HepG2 (cell line): ENCODE data around the gene KLF6. TPM values are rescaled to one million over a fixed set of nuclear protein-coding genes. Genes with fewer than 3 reads are reported as not detected.

Source experiments
- ATAC-seq: fragments of 200-7000 bp; cut with Tn5 transposase; 3 replicates; pipeline ENCODE4 v1.9.1; 2020; ENCODE audit warnings: mild to moderate bottlenecking, moderate library complexity
- BruUV-seq: library from RNA; stranded (reverse); fragments of 400-500 nt; replicated peaks from 2 replicates; lab custom pipeline; 2021; lab: Mats Ljungman, UMichigan
- CTCF ChIA-PET: fragments of 300-600 bp; formaldehyde crosslinking; extraction: SDS; loops from one replicate; lab custom pipeline; 2021; ENCODE audit warnings: low total read pairs, inconsistent platforms, low intra/inter-chr PET ratio; lab: Yijun Ruan, JAX
- POLR2A ChIA-PET: fragments of 350-600 bp; sonication (Branson Sonifier 250); formaldehyde crosslinking; loops from one replicate; lab custom pipeline; 2020; ENCODE audit warnings: antibody characterized with exemption, inconsistent platforms; lab: Yijun Ruan, JAX
- DNase-seq: peaks from one replicate; pipeline ENCODE4 v3.0.0-alpha.2; 2015; ENCODE audit warnings: low spot score
- FAIRE-seq: peaks from 3 replicates; lab custom pipeline; 2011; peaks lifted over from hg19 to GRCh38; lab: Jason Lieb, UNC
- H2AFZ ChIP-seq: one replicate; pipeline ENCODE4 v1.6.1; 2011; ENCODE audit warnings: low read length, inconsistent platforms
- H3K27ac ChIP-seq: fragments of 300-600 bp; 3 replicates; pipeline ENCODE4 v1.8.0; 2011; ENCODE audit warnings: mixed run types, mild to moderate bottlenecking, mixed read lengths, low read length, inconsistent platforms; ENCODE audit not compliant: insufficient read depth; ENCODE audit errors: extremely low read length
- H3K27me3 ChIP-seq, 2 experiments: fragments of 200-600 bp in 1 of 2; 2 replicates in 1 of 2; 3 replicates in 1 of 2; pipeline versions ENCODE4 v1.6.0 to v1.8.0; 2011; ENCODE audit warnings: low read length in 2 of 2, mild to moderate bottlenecking in 2 of 2, moderate library complexity in 2 of 2, inconsistent platforms in 1 of 2; ENCODE audit not compliant: insufficient read depth in 2 of 2, control insufficient read depth in 1 of 2
- H3K36me3 ChIP-seq, 2 experiments: fragments of 200-600 bp in 1 of 2; replicated peaks in 1 of 2; 2 replicates in 1 of 2; 3 replicates in 1 of 2; pipeline versions ENCODE4 v1.5.1 to v1.8.0; 2011; ENCODE audit warnings: low read length in 2 of 2, inconsistent platforms in 1 of 2; ENCODE audit not compliant: insufficient read depth in 2 of 2, control insufficient read depth in 1 of 2
- H3K4me1 ChIP-seq: 2 replicates; pipeline ENCODE4 v1.5.1; 2012; ENCODE audit warnings: low read length, inconsistent platforms; ENCODE audit not compliant: insufficient read depth
- H3K4me2 ChIP-seq: 2 replicates; pipeline ENCODE4 v1.6.0; 2011; ENCODE audit warnings: low read depth, low read length, inconsistent platforms
- H3K4me3 ChIP-seq, 3 experiments: fragments of 200-600 bp in 1 of 3; sonication (generic), shearing (Covaris generic) in 1 of 3; replicated peaks in 1 of 3; 2 replicates each; pipeline ENCODE4 v1.5.1; 2011 to 2016; ENCODE audit warnings: low read length in 3 of 3, inconsistent platforms in 2 of 3, low read depth in 2 of 3, mild to moderate bottlenecking in 2 of 3, control low read depth in 1 of 3, mixed read lengths in 1 of 3; ENCODE audit not compliant: insufficient read depth in 1 of 3
- H3K79me2 ChIP-seq: one replicate; pipeline ENCODE4 v1.6.1; 2011; ENCODE audit warnings: low read length, inconsistent platforms; ENCODE audit not compliant: insufficient read depth
- H3K9ac ChIP-seq: 2 replicates; pipeline ENCODE4 v1.6.0; 2011; ENCODE audit warnings: mild to moderate bottlenecking, low read depth, low read length, inconsistent platforms; ENCODE audit not compliant: insufficient read depth
- H3K9me3 ChIP-seq: 2 replicates; pipeline ENCODE4 v1.5.1; 2012; ENCODE audit warnings: mild to moderate bottlenecking, low read length
- H4K20me1 ChIP-seq: 2 replicates; pipeline ENCODE4 v1.6.0; 2011; ENCODE audit warnings: inconsistent platforms, mild to moderate bottlenecking, low read length, moderate library complexity; ENCODE audit not compliant: insufficient read depth
- EP300 ChIP-seq, 3 experiments: sonication (generic) in 1 of 3; formaldehyde crosslinking in 1 of 3; IDR thresholded peaks; 2 replicates each; pipeline versions ENCODE4 v1.5.1 to v1.6.1; 2011 to 2020; ENCODE audit warnings: low read depth in 2 of 3, low read length in 2 of 3, borderline replicate concordance in 1 of 3, improper control_type of control experiment in 1 of 3, mild to moderate bottlenecking in 1 of 3, missing genetic modification reagents in 1 of 3, moderate library complexity in 1 of 3
- FOXK1 ChIP-seq: sonication (generic); formaldehyde crosslinking; IDR thresholded peaks from 2 replicates; pipeline ENCODE4 v1.4.0; 2020; ENCODE audit warnings: low read depth, missing genetic modification reagents, borderline replicate concordance
- HOXA7 ChIP-seq: sonication (generic); formaldehyde crosslinking; IDR thresholded peaks from 2 replicates; pipeline ENCODE4 v1.8.1; 2022; ENCODE audit warnings: mild to moderate bottlenecking, missing genetic modification reagents, moderate library complexity
- PAX8 ChIP-seq: sonication (generic); formaldehyde crosslinking; IDR thresholded peaks from 2 replicates; pipeline ENCODE4 v1.8.0; 2022; ENCODE audit warnings: mild to moderate bottlenecking, missing genetic modification reagents, borderline replicate concordance
- POLR2A ChIP-seq, 2 experiments: IDR thresholded peaks; 2 replicates each; pipeline ENCODE4 v1.6.1; 2011; ENCODE audit warnings: low read depth in 2 of 2, low read length in 2 of 2, mild to moderate bottlenecking in 1 of 2, moderate library complexity in 1 of 2; ENCODE audit not compliant: insufficient read depth in 1 of 2
- POLR2AphosphoS2 ChIP-seq: IDR thresholded peaks from 2 replicates; pipeline ENCODE4 v1.6.1; 2011; ENCODE audit warnings: low read depth, low read length, improper control_type of control experiment
- POLR2G ChIP-seq: fragments of 200-400 bp; formaldehyde crosslinking; IDR thresholded peaks from 2 replicates; pipeline ENCODE4 v1.6.1; 2018; ENCODE audit warnings: mild to moderate bottlenecking, low read depth, low read length, moderate library complexity
- SAP130 ChIP-seq: IDR thresholded peaks from 2 replicates; pipeline ENCODE4 v1.6.1; 2016; ENCODE audit warnings: low read depth
- SMC3 ChIP-seq: IDR thresholded peaks from 2 replicates; pipeline ENCODE4 v1.6.1; 2011; ENCODE audit warnings: low read length, improper control_type of control experiment
- SNRNP70 ChIP-seq: fragments of 200-400 bp; formaldehyde crosslinking; IDR thresholded peaks from 2 replicates; pipeline ENCODE4 v1.6.1; 2017; ENCODE audit warnings: mild to moderate bottlenecking, low read depth, low read length, moderate library complexity
- SOX13 ChIP-seq, 3 experiments: fragments of 450-650 bp in 1 of 3; sonication (generic) in 1 of 3; formaldehyde crosslinking in 1 of 3; IDR thresholded peaks in 2 of 3; conservative IDR thresholded peaks in 1 of 3; 2 replicates each; pipeline versions ENCODE4 v1.5.0 to v1.6.1; 2016 to 2020; ENCODE audit warnings: antibody characterized with exemption in 1 of 3, mild to moderate bottlenecking in 1 of 3, missing compliant biosample characterization in 1 of 3, missing genetic modification reagents in 1 of 3, moderate library complexity in 1 of 3
- SUZ12 ChIP-seq: fragments of 150-350 bp; IDR thresholded peaks from 2 replicates; pipeline ENCODE4 v1.6.1; 2014; ENCODE audit warnings: low read depth, low read length
- TSC22D2 ChIP-seq: sonication (generic); formaldehyde crosslinking; IDR thresholded peaks from 2 replicates; pipeline ENCODE4 v1.5.1; 2020; ENCODE audit warnings: missing genetic modification reagents, mild to moderate bottlenecking, borderline replicate concordance
- ZNF17 ChIP-seq: sonication (generic); formaldehyde crosslinking; IDR thresholded peaks from 2 replicates; pipeline ENCODE4 v1.5.0; 2020; ENCODE audit warnings: mild to moderate bottlenecking, missing genetic modification reagents
- ZNF30 ChIP-seq: sonication (generic); formaldehyde crosslinking; IDR thresholded peaks from 2 replicates; pipeline ENCODE4 v1.5.0; 2020; ENCODE audit warnings: mild to moderate bottlenecking, missing genetic modification reagents
- ZNF333 ChIP-seq: sonication (generic); formaldehyde crosslinking; IDR thresholded peaks from 2 replicates; pipeline ENCODE4 v1.4.0; 2020; ENCODE audit warnings: mild to moderate bottlenecking, missing genetic modification reagents, borderline replicate concordance
- ZNF543 ChIP-seq: sonication (generic); formaldehyde crosslinking; IDR thresholded peaks from 2 replicates; pipeline ENCODE4 v1.4.0; 2020; ENCODE audit warnings: mild to moderate bottlenecking, missing genetic modification reagents
- ZNF570 ChIP-seq: sonication (generic); formaldehyde crosslinking; IDR thresholded peaks from 2 replicates; pipeline ENCODE4 v1.4.0; 2020; ENCODE audit warnings: mild to moderate bottlenecking, missing genetic modification reagents, borderline replicate concordance
- ZNF589 ChIP-seq: sonication (generic); formaldehyde crosslinking; conservative IDR thresholded peaks from 2 replicates; pipeline ENCODE4 v1.8.0; 2022; ENCODE audit warnings: mild to moderate bottlenecking, moderate library complexity, missing genetic modification reagents
- ZNF746 ChIP-seq: sonication (generic); formaldehyde crosslinking; IDR thresholded peaks from 2 replicates; pipeline ENCODE4 v1.8.0; 2022; ENCODE audit warnings: mild to moderate bottlenecking, missing genetic modification reagents
- WGBS: methylation state at CpG from one replicate; pipeline ENCODE4 v1.1.6; 2017; ENCODE audit warnings: low lambda C conversion rate; 5-methylcytosine and 5-hydroxymethylcytosine counted together
- in situ Hi-C: cut with HindIII; loops from 2 replicates; pipeline ENCODE4 v1.10.0; 2017; ENCODE audit warnings: low pct_unique_long_range_greater_than_20kb; ENCODE audit not compliant: extremely low pct_ligation_motif_present
- intact Hi-C: fragments of 100-400 bp; cut with micrococcal nuclease; formaldehyde crosslinking; loops from one replicate; pipeline ENCODE4 v1.10.0; 2022; ENCODE audit not compliant: unreplicated experiment
- polyA plus RNA-seq, 8 experiments: library from polyadenylated mRNA; depleted of rRNA in 3 of 8; stranded (reverse) in 7 of 8; unstranded in 1 of 8; fragments of >200 nt; fragmentation: Illumina TruSeq in 4 of 8; extraction: Trizol in 4 of 8; gene quantifications; 2 replicates each; pipeline versions ENCODE4 v1.2.1 to v1.2.3, GENCODE V29; 2011 to 2016; ENCODE audit warnings: low read depth in 4 of 8, missing spikeins in 1 of 8, mixed read lengths in 1 of 8; ENCODE audit not compliant: insufficient read depth in 1 of 8
- total RNA-seq, 5 experiments: library from RNA; depleted of rRNA; stranded (reverse); fragments of >200 nt; fragmentation: Illumina TruSeq; extraction: Trizol; gene quantifications; 2 replicates each; pipeline ENCODE4 v1.2.3, GENCODE V29; 2016; ENCODE audit warnings: low read depth in 1 of 5
- TF ChIP-seq, protein P1 (sequence below): IDR thresholded peaks from 2 replicates; pipeline ENCODE4 v1.6.1; 2016; ENCODE audit warnings: low read depth, control low read depth
- TF ChIP-seq, protein P2 (sequence below): sonication (generic); IDR thresholded peaks from 2 replicates; pipeline ENCODE4 v1.6.1; 2016; ENCODE audit warnings: low read depth, borderline replicate concordance

Gene KLF6
- total and polyA plus RNA-seq, 2 of the 13 experiments (the other 11 are each of a cell fraction or from before 2014, with no cell fraction given): 27.0 to 71.9 TPM

DNA sequence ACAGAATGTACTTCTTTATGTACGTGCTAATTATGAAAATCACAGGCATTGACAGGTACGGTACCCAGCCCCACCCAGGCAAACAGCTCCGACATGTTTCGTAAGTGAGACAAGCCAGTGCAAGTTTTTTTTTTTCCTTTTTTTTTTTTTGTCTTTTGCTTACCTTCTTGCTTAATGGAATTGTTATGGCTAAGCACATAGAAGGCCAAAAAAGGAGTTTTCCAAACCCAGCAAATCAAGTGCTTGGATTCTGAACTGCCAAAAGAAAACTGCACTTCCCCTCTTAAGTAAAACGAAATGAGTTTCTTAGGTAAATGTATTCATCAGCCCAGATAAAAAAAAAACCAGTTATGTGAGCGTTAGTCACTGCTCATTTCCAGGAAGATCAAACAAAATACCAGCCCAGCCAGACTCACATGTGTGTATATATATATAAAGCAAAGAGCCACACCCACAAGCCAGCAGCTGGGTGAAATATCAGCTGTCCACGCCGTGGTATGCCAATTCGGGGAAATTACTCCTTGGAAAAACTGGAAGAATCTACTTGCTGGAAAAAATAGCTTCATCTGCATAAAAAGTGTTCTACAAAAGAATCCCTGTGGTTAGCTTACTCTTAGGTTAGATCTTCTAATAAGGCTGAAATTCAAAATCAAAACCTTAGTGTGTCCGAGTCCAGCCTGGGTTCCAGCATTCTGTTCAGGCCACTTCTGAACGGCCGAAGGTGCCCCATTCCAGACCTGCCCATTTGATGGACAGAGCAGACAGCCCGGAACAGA, 8.0 kb downstream of the KLF6 start:
- Histone ChIP-seq H3K27ac (no peak overlapping the region), H3K9me3 (no peaks in the 10 kb centered on the region), H3K4me3 (no peak overlapping the region), H3K4me2 (no peak overlapping the region), H3K4me1 (peaks cover 42% of the 10 kb centered on the region), H3K9ac (no peak overlapping the region), H3K79me2 (peaks cover 35% of the 10 kb centered on the region), H2AFZ (no peak overlapping the region), H3K27me3 (no peaks in the 10 kb centered on the region; a peak in 1 of 5 replicates), H3K36me3 (peaks cover 26 to 50% of the 10 kb centered on the region in 2 experiments), H4K20me1 (peaks cover 50% of the 10 kb centered on the region)
- FAIRE-seq: no peak
- POLR2A ChIA-PET: interaction anchor here (1.5 to 3.6 kb wide), 4 partner anchors 8 to 75 kb away, joined by 4 to 11 read pairs (median 10); partner anchors contain the start of gene KLF6
- intact Hi-C loops: loop anchor here (10.0 kb wide), 1 partner anchor 542 kb away; no protein-coding TSS in a partner anchor
- ATAC-seq: no peak
- no TSS peak for BruUV-seq
- WGBS: 89% methylated on average over 13 of the region's 13 CpGs
- in situ Hi-C loops: no loop called here
- peak; percentile 58 for DNase-seq
- CTCF ChIA-PET: no interaction called here
- TF ChIP-seq ZNF17 (CRISPR knock-in tag) (no peak), ZNF570 (CRISPR knock-in tag) (no peak), HOXA7 (CRISPR knock-in tag) (no peak), PAX8 (no peak), SUZ12 (no peak), ZNF30 (CRISPR knock-in tag) (no peak), FOXK1 (CRISPR knock-in tag) (0 out of 2 replicates have a peak, but pooled peaks have one; percentile 15), SMC3 (0 out of 2 replicates have a peak, but pooled peaks have one; percentile 3), ZNF333 (CRISPR knock-in tag) (no peak), ZNF746 (CRISPR knock-in tag) (no peak), TSC22D2 (no peak), SOX13 (IDR thresholded peaks at IDR 0.05) (no peak), SOX13 (CRISPR knock-in tag; conservative IDR thresholded peaks at IDR 0.05 in 1 of 2, IDR thresholded peaks at IDR 0.05 in 1 of 2) (0 out of 4 replicates have a peak, but pooled peaks of 1 of the 2 experiments have one; percentile 17), ZNF589 (no peak), POLR2G (peak; percentile 61), EP300 (IDR thresholded peaks at IDR 0.05; ENCODE audit: low read depth in 2 of 2, low read length in 2 of 2) (peak in 1 of 2 experiments; percentile 22; a peak in 1 of 4 replicates), EP300 (CRISPR knock-in tag; IDR thresholded peaks at IDR 0.05; ENCODE audit: borderline replicate concordance) (no peak), ZNF543 (no peak), POLR2A (IDR thresholded peaks at IDR 0.05; ENCODE audit: insufficient read depth in 1 of 2, low read depth in 2 of 2, low read length in 2 of 2) (peak in 1 of 2 experiments; percentile 60; a peak in 2 of 4 replicates), SAP130 (peak; percentile 31; the same call in 1 of the 2 replicates), POLR2AphosphoS2 (peak; percentile 98), SNRNP70 (no peak)
- TF ChIP-seq, protein P1, sequence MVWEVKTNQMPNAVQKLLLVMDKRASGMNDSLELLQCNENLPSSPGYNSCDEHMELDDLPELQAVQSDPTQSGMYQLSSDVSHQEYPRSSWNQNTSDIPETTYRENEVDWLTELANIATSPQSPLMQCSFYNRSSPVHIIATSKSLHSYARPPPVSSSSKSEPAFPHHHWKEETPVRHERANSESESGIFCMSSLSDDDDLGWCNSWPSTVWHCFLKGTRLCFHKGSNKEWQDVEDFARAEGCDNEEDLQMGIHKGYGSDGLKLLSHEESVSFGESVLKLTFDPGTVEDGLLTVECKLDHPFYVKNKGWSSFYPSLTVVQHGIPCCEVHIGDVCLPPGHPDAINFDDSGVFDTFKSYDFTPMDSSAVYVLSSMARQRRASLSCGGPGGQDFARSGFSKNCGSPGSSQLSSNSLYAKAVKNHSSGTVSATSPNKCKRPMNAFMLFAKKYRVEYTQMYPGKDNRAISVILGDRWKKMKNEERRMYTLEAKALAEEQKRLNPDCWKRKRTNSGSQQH (CRISPR knock-in tag): no peak
- TF ChIP-seq, protein P2, sequence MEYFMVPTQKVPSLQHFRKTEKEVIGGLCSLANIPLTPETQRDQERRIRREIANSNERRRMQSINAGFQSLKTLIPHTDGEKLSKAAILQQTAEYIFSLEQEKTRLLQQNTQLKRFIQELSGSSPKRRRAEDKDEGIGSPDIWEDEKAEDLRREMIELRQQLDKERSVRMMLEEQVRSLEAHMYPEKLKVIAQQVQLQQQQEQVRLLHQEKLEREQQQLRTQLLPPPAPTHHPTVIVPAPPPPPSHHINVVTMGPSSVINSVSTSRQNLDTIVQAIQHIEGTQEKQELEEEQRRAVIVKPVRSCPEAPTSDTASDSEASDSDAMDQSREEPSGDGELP: peak; percentile 72; the same call in 1 of the 2 replicates
